Gastroesophageal sphincter (tissue), 3 donors: ENCODE results near the gene LUC7L.
"Not testable (repeated sequence)": the region's sequence is repeated elsewhere in the genome, so short reads cannot be mapped to it uniquely, and the experiment has no call there.

Experiments used
- CTCF ChIP-seq, 4 experiments: fragments of 200-600 bp in 2 of 4; fragments of 450-650 bp in 2 of 4; sonication (generic) in 1 of 4; IDR thresholded peaks; one replicate each; pipeline ENCODE4 v1.5.1; 2017 to 2019; ENCODE audit warnings: antibody characterized with exemption in 4 of 4, mild to moderate bottlenecking in 2 of 4, moderate library complexity in 2 of 4
- POLR2AphosphoS5 ChIP-seq: sonication (generic); formaldehyde crosslinking; IDR thresholded peaks from one replicate; pipeline ENCODE4 v1.6.1; 2017; ENCODE audit warnings: antibody characterized with exemption

- TF ChIP-seq POLR2AphosphoS5; CTCF (IDR thresholded peaks at IDR 0.05): not testable (repeated sequence)
Measured at GRCh38 chr16:173211-173854, 55.9 kb downstream of the LUC7L start.
